ENCODE data around the gene SLC9A9.

GRCh38 chr3:143445118-143445517, 403.1 kb downstream of the SLC9A9 start:
- TF ChIP-seq, protein P1, sequence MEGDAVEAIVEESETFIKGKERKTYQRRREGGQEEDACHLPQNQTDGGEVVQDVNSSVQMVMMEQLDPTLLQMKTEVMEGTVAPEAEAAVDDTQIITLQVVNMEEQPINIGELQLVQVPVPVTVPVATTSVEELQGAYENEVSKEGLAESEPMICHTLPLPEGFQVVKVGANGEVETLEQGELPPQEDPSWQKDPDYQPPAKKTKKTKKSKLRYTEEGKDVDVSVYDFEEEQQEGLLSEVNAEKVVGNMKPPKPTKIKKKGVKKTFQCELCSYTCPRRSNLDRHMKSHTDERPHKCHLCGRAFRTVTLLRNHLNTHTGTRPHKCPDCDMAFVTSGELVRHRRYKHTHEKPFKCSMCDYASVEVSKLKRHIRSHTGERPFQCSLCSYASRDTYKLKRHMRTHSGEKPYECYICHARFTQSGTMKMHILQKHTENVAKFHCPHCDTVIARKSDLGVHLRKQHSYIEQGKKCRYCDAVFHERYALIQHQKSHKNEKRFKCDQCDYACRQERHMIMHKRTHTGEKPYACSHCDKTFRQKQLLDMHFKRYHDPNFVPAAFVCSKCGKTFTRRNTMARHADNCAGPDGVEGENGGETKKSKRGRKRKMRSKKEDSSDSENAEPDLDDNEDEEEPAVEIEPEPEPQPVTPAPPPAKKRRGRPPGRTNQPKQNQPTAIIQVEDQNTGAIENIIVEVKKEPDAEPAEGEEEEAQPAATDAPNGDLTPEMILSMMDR (conservative IDR thresholded peaks at IDR 0.05; ENCODE audit: low read depth, low read length), result no peak
- no peak for TF ChIP-seq EZH2 (IDR thresholded peaks at IDR 0.05; ENCODE audit: borderline replicate concordance, low read depth, low read length, poor library complexity, severe bottlenecking)
